Sigmoid colon (tissue), 7 donors: ENCODE results near the gene ADGRE3. TPM values are rescaled to one million over a fixed set of nuclear protein-coding genes. Genes with fewer than 3 reads are reported as not detected.

Experiments used
- DNase-seq: peaks from one replicate; pipeline ENCODE4 v3.0.0-alpha.2; 2019
- H3K27ac ChIP-seq, 4 donors: fragments of 200-600 bp; sonication (generic); one replicate each; pipeline ENCODE4 v1.5.1; 2016 to 2019; ENCODE audit warnings: mild to moderate bottlenecking in 1 of 4
- H3K27me3 ChIP-seq, 3 donors: fragments of 200-600 bp; sonication (generic); one replicate each; pipeline ENCODE4 v1.5.1; 2019; ENCODE audit warnings: mild to moderate bottlenecking in 1 of 3
- H3K36me3 ChIP-seq, 4 donors: fragments of 200-600 bp; sonication (generic); one replicate each; pipeline ENCODE4 v1.5.1; 2016 to 2019
- H3K4me1 ChIP-seq, 4 donors: fragments of 200-600 bp; sonication (generic); one replicate each; pipeline ENCODE4 v1.5.1; 2017 to 2019
- H3K4me3 ChIP-seq, 4 donors: fragments of 200-600 bp; sonication (generic); one replicate each; pipeline ENCODE4 v1.5.1; 2017 to 2019; ENCODE audit warnings: mild to moderate bottlenecking in 2 of 4, moderate library complexity in 1 of 4
- H3K9me3 ChIP-seq, 4 donors: fragments of 200-600 bp in 3 of 4; sonication (generic) in 3 of 4; one replicate each; pipeline versions ENCODE4 v1.5.1 to v1.6.1; 2013 to 2019
- EP300 ChIP-seq, 4 donors: sonication (generic); formaldehyde crosslinking; IDR thresholded peaks; one replicate each; pipeline ENCODE4 v1.6.1; 2017; ENCODE audit warnings: antibody characterized with exemption in 4 of 4
- POLR2A ChIP-seq, 2 donors: fragments of 450-650 bp; IDR thresholded peaks; one replicate each; pipeline ENCODE4 v1.6.1; 2016; ENCODE audit warnings: antibody characterized with exemption in 2 of 2, mild to moderate bottlenecking in 2 of 2, moderate library complexity in 2 of 2
- POLR2AphosphoS5 ChIP-seq, 4 donors: sonication (generic); formaldehyde crosslinking; IDR thresholded peaks; one replicate each; pipeline ENCODE4 v1.6.1; 2017; ENCODE audit warnings: antibody characterized with exemption in 4 of 4
- WGBS, 2 donors: extraction: QIAGEN DNeasy Blood & Tissue Kit; methylation state at CpG; one replicate each; pipeline ENCODE4 v1.1.7; 2013; 5-methylcytosine and 5-hydroxymethylcytosine counted together
- intact Hi-C: fragments of 100-400 bp; cut with DNase I; formaldehyde crosslinking; loops from one replicate; pipeline ENCODE4 v1.15.1; 2023
- polyA plus RNA-seq, 3 donors: library from polyadenylated mRNA; stranded (reverse); fragments of 200-250 nt; gene quantifications; one replicate each; pipeline ENCODE4 v1.2.3, GENCODE V29; 2013
- total RNA-seq, 4 donors: library from RNA; depleted of rRNA; stranded (reverse); fragments of >200 nt; gene quantifications; one replicate each; pipeline ENCODE4 v1.1.0, GENCODE V29; 2016
- TF ChIP-seq, protein P1 (sequence below), 4 experiments: fragments of 450-650 bp in 3 of 4; fragments of 200-600 bp in 1 of 4; IDR thresholded peaks; one replicate each; pipeline ENCODE4 v1.5.1; 2016 to 2019; ENCODE audit warnings: antibody characterized with exemption in 4 of 4, mild to moderate bottlenecking in 3 of 4, moderate library complexity in 2 of 4
- donor health status: healthy with polysubstance abuse.
- donor health status: Bipolar disorder and iron deficiency.
- donor health status: healthy.

The ADGRE3 gene
- total and polyA plus RNA-seq, 7 donors: 0.04 TPM; not detected in 6

DNA sequence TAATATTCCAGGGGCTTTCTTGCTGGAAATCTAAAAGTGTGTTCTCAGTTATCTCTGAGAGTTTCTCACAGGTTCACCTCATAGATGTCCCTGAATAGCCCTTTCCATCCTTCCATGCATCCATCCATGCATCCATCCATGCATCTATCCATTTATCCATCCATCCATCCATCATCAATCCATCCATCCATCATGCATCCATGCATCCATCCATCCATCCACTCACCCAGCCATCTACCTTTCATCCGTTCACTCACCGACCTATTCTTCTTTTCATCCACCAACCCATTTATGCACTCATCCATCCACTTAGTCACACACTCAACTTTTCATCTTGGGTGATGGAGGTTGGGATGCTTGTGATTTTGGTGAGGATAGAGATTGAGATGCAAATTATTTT lies 7.4 kb upstream of the ADGRE3 start:
- Histone ChIP-seq H3K4me1 (no peaks in the 10 kb centered on the region), H3K36me3 (no peaks in the 10 kb centered on the region), H3K9me3 (no peaks in the 10 kb centered on the region), H3K27me3 (no peaks in the 10 kb centered on the region), H3K27ac (no peak overlapping the region), H3K4me3 (no peak overlapping the region)
- intact Hi-C loops: no loop called here
- no peak for DNase-seq
- TF ChIP-seq POLR2A (IDR thresholded peaks at IDR 0.05) (no peak), EP300 (IDR thresholded peaks at IDR 0.05) (no peak), POLR2AphosphoS5 (IDR thresholded peaks at IDR 0.05) (no peak)
- TF ChIP-seq, protein P1, sequence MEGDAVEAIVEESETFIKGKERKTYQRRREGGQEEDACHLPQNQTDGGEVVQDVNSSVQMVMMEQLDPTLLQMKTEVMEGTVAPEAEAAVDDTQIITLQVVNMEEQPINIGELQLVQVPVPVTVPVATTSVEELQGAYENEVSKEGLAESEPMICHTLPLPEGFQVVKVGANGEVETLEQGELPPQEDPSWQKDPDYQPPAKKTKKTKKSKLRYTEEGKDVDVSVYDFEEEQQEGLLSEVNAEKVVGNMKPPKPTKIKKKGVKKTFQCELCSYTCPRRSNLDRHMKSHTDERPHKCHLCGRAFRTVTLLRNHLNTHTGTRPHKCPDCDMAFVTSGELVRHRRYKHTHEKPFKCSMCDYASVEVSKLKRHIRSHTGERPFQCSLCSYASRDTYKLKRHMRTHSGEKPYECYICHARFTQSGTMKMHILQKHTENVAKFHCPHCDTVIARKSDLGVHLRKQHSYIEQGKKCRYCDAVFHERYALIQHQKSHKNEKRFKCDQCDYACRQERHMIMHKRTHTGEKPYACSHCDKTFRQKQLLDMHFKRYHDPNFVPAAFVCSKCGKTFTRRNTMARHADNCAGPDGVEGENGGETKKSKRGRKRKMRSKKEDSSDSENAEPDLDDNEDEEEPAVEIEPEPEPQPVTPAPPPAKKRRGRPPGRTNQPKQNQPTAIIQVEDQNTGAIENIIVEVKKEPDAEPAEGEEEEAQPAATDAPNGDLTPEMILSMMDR (IDR thresholded peaks at IDR 0.05): no peak
- WGBS, 2 donors: 92 to 94% methylated on average over 2 of the region's 2 CpGs

DNA sequence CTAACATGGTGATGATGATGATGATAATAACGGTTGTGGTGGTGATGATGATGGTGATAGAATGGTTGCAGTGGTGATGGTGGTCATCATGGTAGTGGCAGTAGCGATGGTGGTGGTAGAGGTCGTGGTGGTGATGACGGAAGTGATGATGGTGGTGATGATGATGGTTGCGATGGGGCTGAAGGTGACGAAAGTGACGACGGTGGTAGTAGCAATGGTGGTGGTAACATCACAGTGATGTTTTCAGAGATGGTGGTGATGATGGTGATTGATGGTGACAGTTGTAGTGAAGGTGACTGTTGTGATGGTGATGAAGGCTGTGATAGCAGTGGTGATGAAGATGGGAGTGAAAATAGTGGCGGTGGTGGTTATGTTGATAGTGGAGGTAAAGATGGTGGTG lies 3.6 kb upstream of the ADGRE3 start:
- Histone ChIP-seq H3K27me3 (no peaks in the 10 kb centered on the region), H3K36me3 (no peaks in the 10 kb centered on the region), H3K4me1 (no peaks in the 10 kb centered on the region), H3K27ac (no peak overlapping the region), H3K9me3 (no peaks in the 10 kb centered on the region), H3K4me3 (no peak overlapping the region)
- no peak for DNase-seq
- TF ChIP-seq POLR2A (IDR thresholded peaks at IDR 0.05) (no peak), POLR2AphosphoS5 (IDR thresholded peaks at IDR 0.05) (no peak), EP300 (IDR thresholded peaks at IDR 0.05) (no peak)
- TF ChIP-seq, protein P1 (IDR thresholded peaks at IDR 0.05): no peak
- intact Hi-C loops: no loop called here
- 82 to 88% methylated on average over 9 of the region's 9 CpGs for WGBS, 2 donors

DNA sequence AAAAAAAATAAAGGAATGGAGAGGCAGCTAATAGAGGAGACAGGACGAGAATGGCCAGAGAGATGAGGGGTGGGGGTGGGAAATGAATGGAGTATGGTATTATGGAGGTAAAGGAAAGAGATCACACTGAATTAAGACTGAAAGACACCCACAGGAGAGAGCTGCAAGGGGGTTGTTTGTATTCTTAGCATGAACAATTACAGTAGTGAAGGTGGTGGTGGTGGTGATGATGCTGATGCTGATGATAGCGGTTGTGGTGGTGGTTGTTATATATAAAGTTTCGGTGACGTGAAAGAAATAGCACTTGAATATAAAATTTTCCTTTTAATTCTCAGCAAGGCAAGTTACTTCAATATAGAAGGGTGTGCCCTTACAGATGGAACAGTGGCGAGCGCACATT lies 2.8 kb upstream of the ADGRE3 start:
- 84 to 86% methylated on average over 6 of the region's 6 CpGs for WGBS, 2 donors
- TF ChIP-seq, protein P1 (IDR thresholded peaks at IDR 0.05): no peak
- TF ChIP-seq POLR2AphosphoS5 (IDR thresholded peaks at IDR 0.05) (no peak), EP300 (IDR thresholded peaks at IDR 0.05) (no peak), POLR2A (IDR thresholded peaks at IDR 0.05) (no peak)

DNA sequence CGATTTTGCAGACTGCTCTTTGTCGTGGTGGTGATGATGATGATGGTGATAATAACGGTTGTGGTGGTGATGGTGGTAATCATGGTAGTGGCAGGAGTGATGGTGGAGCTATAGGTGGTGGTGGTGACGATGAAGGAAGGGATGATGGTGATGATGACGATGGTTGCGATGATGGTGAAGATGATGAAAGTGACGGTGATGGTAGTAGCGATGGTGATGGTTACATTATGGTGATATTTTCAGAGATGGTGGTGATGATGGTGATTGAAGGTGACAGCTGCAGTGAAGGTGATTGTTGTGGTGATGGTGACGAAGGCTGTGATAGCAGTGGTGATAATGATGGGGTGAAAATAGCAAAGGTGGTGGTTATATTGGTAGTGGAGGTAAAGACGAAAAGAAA lies 2.1 kb upstream of the ADGRE3 start:
- H3K4me3 ChIP-seq: no peak overlapping the region
- TF ChIP-seq, protein P1 (IDR thresholded peaks at IDR 0.05): no peak
- TF ChIP-seq POLR2A (IDR thresholded peaks at IDR 0.05): no peak
- no peak for TF ChIP-seq POLR2AphosphoS5 (IDR thresholded peaks at IDR 0.05)
- no peak for TF ChIP-seq EP300 (IDR thresholded peaks at IDR 0.05)

More for the DNA sequence above, 2.8 kb upstream of the ADGRE3 start:
- H3K4me3 ChIP-seq: no peak overlapping the region
- H3K27ac ChIP-seq: no peak overlapping the region
- no peaks in the 10 kb centered on the region for H3K4me1 ChIP-seq
- no peaks in the 10 kb centered on the region for H3K36me3 ChIP-seq
- no peak for DNase-seq
- intact Hi-C loops: no loop called here
- H3K27me3 ChIP-seq: no peaks in the 10 kb centered on the region
- H3K9me3 ChIP-seq: no peaks in the 10 kb centered on the region

DNA sequence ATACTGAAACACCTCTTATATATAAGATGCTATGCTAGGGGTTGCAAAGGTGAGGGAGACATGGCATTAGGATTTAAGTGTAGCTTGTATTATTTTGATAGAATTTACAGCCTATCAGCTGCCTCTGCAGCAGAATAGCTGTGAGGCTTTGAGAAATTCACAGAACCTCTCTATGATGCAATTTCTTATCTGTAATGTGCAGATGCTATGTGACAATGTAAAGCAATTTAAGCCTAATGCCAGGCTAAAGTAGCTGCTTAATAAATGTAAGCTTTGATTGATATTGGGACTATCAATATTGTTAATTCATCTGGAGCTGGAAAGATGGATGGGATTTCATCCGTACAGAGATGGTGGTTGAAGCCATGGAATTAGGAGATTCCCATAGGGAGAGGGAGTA lies 1.6 kb downstream of the ADGRE3 start:
- H3K27me3 ChIP-seq: no peaks in the 10 kb centered on the region
- H3K9me3 ChIP-seq: peaks cover 0 to 6% (median 3%) of the 10 kb centered on the region in 4 donors
- DNase-seq: no peak
- 81 to 88% methylated on average over 1 of the region's 1 CpG for WGBS, 2 donors
- intact Hi-C loops: no loop called here
- no peaks in the 10 kb centered on the region for H3K4me1 ChIP-seq
- H3K36me3 ChIP-seq: no peaks in the 10 kb centered on the region
- H3K27ac ChIP-seq: no peak overlapping the region
- no peak overlapping the region for H3K4me3 ChIP-seq
- TF ChIP-seq POLR2AphosphoS5 (IDR thresholded peaks at IDR 0.05) (no peak), EP300 (IDR thresholded peaks at IDR 0.05) (no peak), POLR2A (IDR thresholded peaks at IDR 0.05) (no peak)
- TF ChIP-seq, protein P1 (IDR thresholded peaks at IDR 0.05): no peak

More for the DNA sequence above, 2.1 kb upstream of the ADGRE3 start:
- H3K4me1 ChIP-seq: no peaks in the 10 kb centered on the region
- intact Hi-C loops: no loop called here
- no peaks in the 10 kb centered on the region for H3K27me3 ChIP-seq
- H3K9me3 ChIP-seq: no peaks in the 10 kb centered on the region
- WGBS, 2 donors: 86 to 87% methylated on average over 10 of the region's 10 CpGs
- no peak overlapping the region for H3K27ac ChIP-seq
- no peak for DNase-seq
- no peaks in the 10 kb centered on the region for H3K36me3 ChIP-seq
